ENCODE results near the gene KCNC4. TPM values are rescaled to one million over a fixed set of nuclear protein-coding genes. Genes with fewer than 3 reads are reported as not detected.

KCNC4 gene
- total and polyA plus RNA-seq, 2 of the 4 experiments (the other 2 are of a cell fraction), result 0.18 to 2.3 TPM

- BruUV-seq (replicated peaks), result no TSS peak
- H3K4me2 ChIP-seq (ENCODE audit: low read depth, low read length), result no peak overlapping the region
- H2AFZ ChIP-seq (replicated peaks; ENCODE audit: low read length, poor library complexity), result no peak overlapping the region
- H4K91ac ChIP-seq (ENCODE audit: insufficient read depth, low read depth, low read length), result no peak overlapping the region
- no peaks in the 10 kb centered on the region for H3K79me1 ChIP-seq (ENCODE audit: low read depth in 1 of 2, low read length in 2 of 2)
- H3K23ac ChIP-seq (ENCODE audit: low read depth, low read length), result no peak overlapping the region
- H3K27me3 ChIP-seq (ENCODE audit: control insufficient read depth, insufficient read depth, low read length), result peaks cover under 1% of the 10 kb centered on the region; the same call in 1 of the 2 replicates
- H2BK20ac ChIP-seq (ENCODE audit: low read depth, low read length), result no peak overlapping the region
- DNase-seq (no peak), ATAC-seq (ENCODE audit: low read depth) (no peak)
- no peak overlapping the region for H2AK9ac ChIP-seq (replicated peaks; ENCODE audit: low read depth, low read length, poor library complexity)
- ChIA-PET POLR2A (ENCODE audit: unreplicated experiment) (no interaction called here), CTCF (no interaction called here)
- H3K14ac ChIP-seq (replicated peaks; ENCODE audit: low read depth, low read length), result no peak overlapping the region
- no peaks in the 10 kb centered on the region; the same call in 1 of the 2 replicates for H3K9me1 ChIP-seq (ENCODE audit: insufficient read depth, low read length)
- no peaks in the 10 kb centered on the region for H3K36me3 ChIP-seq (ENCODE audit: control insufficient read depth, insufficient read depth, low read length)
- 20% methylated on average over 1 of the region's 2 CpGs; no CpG with 5 or more reads in 1 of the 2 experiments for WGBS, 2 experiments (ENCODE audit: extremely low coverage in 2 of 2, insufficient read length in 1 of 2)
- no peak for TF ChIP-seq CEBPB (IDR thresholded peaks at IDR 0.05; ENCODE audit: low read depth, low read length)
- TF ChIP-seq CTCF (conservative IDR thresholded peaks at IDR 0.05; ENCODE audit: low read depth, low read length), result no peak
- TF ChIP-seq BHLHE40 (IDR thresholded peaks at IDR 0.05; ENCODE audit: low read depth, low read length), result no peak
- no peak for TF ChIP-seq CHD1 (IDR thresholded peaks at IDR 0.05; ENCODE audit: low read depth, low read length)
- no peak for TF ChIP-seq MAZ (IDR thresholded peaks at IDR 0.05; ENCODE audit: borderline replicate concordance, low read depth, low read length)
- TF ChIP-seq RFX5 (IDR thresholded peaks at IDR 0.05; ENCODE audit: low read depth, low read length), result no peak
- no peak for TF ChIP-seq RAD21 (IDR thresholded peaks at IDR 0.05; ENCODE audit: low read length)
- no peak for TF ChIP-seq MXI1 (IDR thresholded peaks at IDR 0.05; ENCODE audit: borderline replicate concordance, low read depth, low read length)
- no peak for TF ChIP-seq ELK1 (IDR thresholded peaks at IDR 0.05; ENCODE audit: borderline replicate concordance, low read depth, low read length)
- no peak for TF ChIP-seq FOS (IDR thresholded peaks at IDR 0.05; ENCODE audit: low read depth, low read length)
- TF ChIP-seq RCOR1 (IDR thresholded peaks at IDR 0.05; ENCODE audit: insufficient replicate concordance, low read length), result no peak
- no peak for TF ChIP-seq USF2 (IDR thresholded peaks at IDR 0.05; ENCODE audit: low read depth, low read length)
- H2AK5ac ChIP-seq (ENCODE audit: low read depth, low read length), result no peak overlapping the region
- dilution Hi-C loops (cut with HindIII; ENCODE audit: low sequenced_read_pairs, unreplicated experiment) (no loop called here), intact Hi-C loops (cut with micrococcal nuclease) (no loop called here), in situ Hi-C loops (cut with MboI; ENCODE audit: low sequenced_read_pairs) (no loop called here)
- no peak overlapping the region for H3K56ac ChIP-seq (ENCODE audit: extremely low read depth, insufficient read depth, low read length)
- no peak overlapping the region for H2BK120ac ChIP-seq (ENCODE audit: low read depth, low read length)
- no peak overlapping the region for H3K9ac ChIP-seq (ENCODE audit: low read depth, low read length)
- H3K4ac ChIP-seq (ENCODE audit: low read depth, low read length), result no peak overlapping the region
- H4K20me1 ChIP-seq (ENCODE audit: insufficient read depth, low read length), result no peaks in the 10 kb centered on the region
- no peak overlapping the region for H4K8ac ChIP-seq (ENCODE audit: low read depth in 2 of 2, low read length in 2 of 2)
- no peak overlapping the region for H3K4me3 ChIP-seq (ENCODE audit: insufficient read depth, low read depth, low read length)
- no peak overlapping the region for H2BK15ac ChIP-seq (ENCODE audit: low read depth, low read length)
- H3K18ac ChIP-seq (ENCODE audit: low read depth, low read length), result no peak overlapping the region
- no peak overlapping the region for H2BK5ac ChIP-seq (ENCODE audit: low read depth, low read length, poor library complexity, severe bottlenecking)
- H3K9me3 ChIP-seq (ENCODE audit: control insufficient read depth, insufficient read depth, low read length), result no peaks in the 10 kb centered on the region
- peaks cover 6% of the 10 kb centered on the region; the same call in 1 of the 2 replicates for H3K4me1 ChIP-seq (ENCODE audit: control insufficient read depth, insufficient read depth, low read length)
- no peak overlapping the region for H3K27ac ChIP-seq (ENCODE audit: insufficient read depth, low read length)
- H4K5ac ChIP-seq (ENCODE audit: low read depth, low read length), result no peak overlapping the region
These were observed 23.7 kb downstream of the KCNC4 start for GRCh38 chr1:110233861-110234260.
